Pancreas (tissue), 10 donors: ENCODE measurements around the gene ETS1. TPM values are rescaled to one million over a fixed set of nuclear protein-coding genes. Genes with fewer than 3 reads are reported as not detected.
A peak's percentile ranks its signal among the peaks of the same experiment; 100 is the strongest.

Experiments used
- ATAC-seq, 4 donors: fragments of 200-7000 bp; cut with Tn5 transposase; one replicate each; pipeline versions ENCODE4 v1.8.0 to v1.9.1; 2020; ENCODE audit warnings: mild to moderate bottlenecking in 4 of 4, moderate library complexity in 4 of 4
- DNase-seq, 6 donors: peaks; one replicate each; pipeline ENCODE4 v3.0.0-alpha.2; 2020
- FAIRE-seq: peaks from 2 replicates; lab custom pipeline; 2012; peaks lifted over from hg19 to GRCh38; lab: Jason Lieb, UNC
- H3K27ac ChIP-seq, 4 donors: fragments of 200-600 bp; sonication (generic); 1 replicate in 3 of 4; 2 replicates in 1 of 4; pipeline versions ENCODE4 v1.5.0 to v1.8.0; 2020
- H3K27me3 ChIP-seq, 4 donors: fragments of 200-600 bp; one replicate each; pipeline ENCODE4 v1.8.0; 2021
- H3K36me3 ChIP-seq, 3 donors: fragments of 200-600 bp; sonication (generic) in 1 of 3; one replicate each; pipeline versions ENCODE4 v1.5.0 to v1.8.0; 2020 to 2021
- H3K4me1 ChIP-seq, 3 donors: fragments of 200-600 bp; one replicate each; pipeline ENCODE4 v1.8.0; 2021
- H3K4me3 ChIP-seq, 4 donors: fragments of 200-600 bp; sonication (generic) in 2 of 4; one replicate each; pipeline versions ENCODE4 v1.5.0 to v1.8.0; 2020 to 2021
- H3K9me3 ChIP-seq, 4 donors: fragments of 200-600 bp; one replicate each; pipeline ENCODE4 v1.8.0; 2021
- CTCF ChIP-seq, 4 donors: fragments of 200-600 bp; sonication (generic) in 3 of 4; IDR thresholded peaks; one replicate each; pipeline versions ENCODE4 v1.5.0 to v1.8.0; 2021; ENCODE audit warnings: antibody characterized with exemption in 4 of 4
- WGBS, 2 donors: extraction: QIAGEN DNeasy Blood & Tissue Kit; methylation state at CpG; one replicate each; pipeline ENCODE4 v1.1.7; 2013; 5-methylcytosine and 5-hydroxymethylcytosine counted together
- intact Hi-C, 3 donors: fragments of 100-400 bp; cut with DNase I; formaldehyde crosslinking; loops; one replicate each; pipeline versions ENCODE4 v1.11.1 to v1.14.2; 2022
- polyA plus RNA-seq, 2 donors: library from polyadenylated mRNA; stranded (reverse); fragments of 200-250 nt; gene quantifications; one replicate each; pipeline ENCODE4 v1.2.3, GENCODE V29; 2013
- total RNA-seq, 6 donors: library from RNA; stranded (reverse); fragmentation: NEBNext Ultra II Directional in 4 of 6; extraction: Animal tissue kit (Norgen Biotek cat#: 25700) in 4 of 6; gene quantifications; one replicate each; pipeline versions ENCODE4 v1.2.1 to v1.2.4, GENCODE V29; 2021 to 2023
- donor health status: healthy with polysubstance abuse.
- donor health status: DM: no; HTN: no; CAD: no; lungs with moderate emphysema.
- donor health status: DM: no; HTN: no; CAD: no.
- donor health status: control.
- donor health status: control.
- donor health status: Bipolar disorder and iron deficiency.
- donor health status: DM: yes; HTN: yes; CAD: no.
- donor health status: DM: no; HTN: no; CAD: no.
- donor health status: DM: no; HTN: no; CAD: no.
- donor health status: DM: yes; HTN: yes; CAD: no.

The ETS1 gene
- total and polyA plus RNA-seq, 8 donors = 5.4 to 26.6 (median 13.0) TPM

- peak; percentile 61 to 80 (median 76) for TF ChIP-seq CTCF (IDR thresholded peaks at IDR 0.05)
- FAIRE-seq (peak; percentile 89), DNase-seq (peak; percentile 74 to 97 (median 83)), ATAC-seq (peak; percentile 93 to 99 (median 97))
- Histone ChIP-seq H3K27me3 (no peaks in the 10 kb centered on the region), H3K36me3 (no peaks in the 10 kb centered on the region), H3K9me3 (no peaks in the 10 kb centered on the region), H3K4me3 (no peak overlapping the region), H3K27ac (no peak overlapping the region), H3K4me1 (peaks cover 0 to 3% (median 0%) of the 10 kb centered on the region in 3 donors)
- WGBS, 2 donors = 32 to 34% methylated on average over 12 of the region's 12 CpGs
- intact Hi-C loops = loop anchor here in 2 of 3 donors (2.0 to 10.0 kb wide), 3 partner anchors 338 to 456 kb away; no protein-coding TSS in a partner anchor
These were observed 43.2 kb upstream of the ETS1 start for GRCh38 chr11:128630367-128631230.

- Histone ChIP-seq H3K9me3 (no peaks in the 10 kb centered on the region), H3K27ac (no peak overlapping the region), H3K27me3 (no peaks in the 10 kb centered on the region), H3K4me3 (no peak overlapping the region), H3K4me1 (peaks cover 0 to 3% (median 0%) of the 10 kb centered on the region in 3 donors), H3K36me3 (no peaks in the 10 kb centered on the region)
- intact Hi-C loops = loop anchor here in 2 of 3 donors (2.0 to 10.0 kb wide), 3 partner anchors 337 to 455 kb away; no protein-coding TSS in a partner anchor
- FAIRE-seq (no peak), ATAC-seq (no peak), DNase-seq (peak in 1 of 6 donors; percentile 37)
- no peak for TF ChIP-seq CTCF (IDR thresholded peaks at IDR 0.05)
- 47 to 48% methylated on average over 6 of the region's 6 CpGs for WGBS, 2 donors
These were observed 42.3 kb upstream of the ETS1 start for GRCh38 chr11:128629516-128630106.

GRCh38 chr11:128628686-128629085, 41.3 kb upstream of the ETS1 start:
- DNase-seq = no peak
- ATAC-seq = no peak
- intact Hi-C loops = no loop called here
- no peak for TF ChIP-seq CTCF (IDR thresholded peaks at IDR 0.05)
- Histone ChIP-seq H3K4me1 (peaks cover 0 to 3% (median 0%) of the 10 kb centered on the region in 3 donors), H3K4me3 (no peak overlapping the region), H3K9me3 (no peaks in the 10 kb centered on the region), H3K27ac (no peak overlapping the region), H3K27me3 (no peaks in the 10 kb centered on the region), H3K36me3 (no peaks in the 10 kb centered on the region)
- 85 to 86% methylated on average over 7 of the region's 7 CpGs for WGBS, 2 donors
- FAIRE-seq = no peak

GRCh38 chr11:128628325-128628673, 40.9 kb upstream of the ETS1 start:
- H3K27ac ChIP-seq = no peak overlapping the region
- H3K4me1 ChIP-seq = peaks cover 0 to 3% (median 0%) of the 10 kb centered on the region in 3 donors
- no peaks in the 10 kb centered on the region for H3K9me3 ChIP-seq
- no peak for FAIRE-seq
- H3K27me3 ChIP-seq = no peaks in the 10 kb centered on the region
- TF ChIP-seq CTCF (IDR thresholded peaks at IDR 0.05) = no peak
- no peak for ATAC-seq
- intact Hi-C loops = no loop called here
- H3K36me3 ChIP-seq = no peaks in the 10 kb centered on the region
- DNase-seq = no peak
- no peak overlapping the region for H3K4me3 ChIP-seq
- 76% methylated on average over 5 of the region's 5 CpGs for WGBS, 2 donors
